Adipocyte (in vitro differentiated cells): Measurements from ENCODE around the gene SOSTDC1.

Experiments used
- DNase-seq: peaks from one replicate; pipeline ENCODE4 v3.0.0-alpha.2; 2015; ENCODE audit warnings: low read depth
- H3K27me3 ChIP-seq: replicated peaks from 2 replicates; pipeline ENCODE4 v1.7.0; 2013; ENCODE audit warnings: mild to moderate bottlenecking, low read length, moderate library complexity; ENCODE audit not compliant: control insufficient read depth, insufficient read depth
- H3K36me3 ChIP-seq: 2 replicates; pipeline ENCODE4 v1.7.0; 2013; ENCODE audit warnings: low read length, mild to moderate bottlenecking, moderate library complexity; ENCODE audit not compliant: control insufficient read depth, insufficient read depth, severe bottlenecking
- H3K4me1 ChIP-seq: 2 replicates; pipeline ENCODE4 v1.7.0; 2013; ENCODE audit warnings: mild to moderate bottlenecking, low read length, moderate library complexity; ENCODE audit not compliant: control insufficient read depth, insufficient read depth
- H3K4me3 ChIP-seq: 2 replicates; pipeline ENCODE4 v1.7.0; 2013; ENCODE audit warnings: mild to moderate bottlenecking, low read length, moderate library complexity
- H3K9ac ChIP-seq: 2 replicates; pipeline ENCODE4 v1.7.0; 2013; ENCODE audit warnings: mild to moderate bottlenecking, low read length, moderate library complexity
- H3K9me3 ChIP-seq: 2 replicates; pipeline ENCODE4 v1.7.0; 2013; ENCODE audit warnings: mild to moderate bottlenecking, low read length, moderate library complexity; ENCODE audit not compliant: control insufficient read depth

SOSTDC1 gene

DNA sequence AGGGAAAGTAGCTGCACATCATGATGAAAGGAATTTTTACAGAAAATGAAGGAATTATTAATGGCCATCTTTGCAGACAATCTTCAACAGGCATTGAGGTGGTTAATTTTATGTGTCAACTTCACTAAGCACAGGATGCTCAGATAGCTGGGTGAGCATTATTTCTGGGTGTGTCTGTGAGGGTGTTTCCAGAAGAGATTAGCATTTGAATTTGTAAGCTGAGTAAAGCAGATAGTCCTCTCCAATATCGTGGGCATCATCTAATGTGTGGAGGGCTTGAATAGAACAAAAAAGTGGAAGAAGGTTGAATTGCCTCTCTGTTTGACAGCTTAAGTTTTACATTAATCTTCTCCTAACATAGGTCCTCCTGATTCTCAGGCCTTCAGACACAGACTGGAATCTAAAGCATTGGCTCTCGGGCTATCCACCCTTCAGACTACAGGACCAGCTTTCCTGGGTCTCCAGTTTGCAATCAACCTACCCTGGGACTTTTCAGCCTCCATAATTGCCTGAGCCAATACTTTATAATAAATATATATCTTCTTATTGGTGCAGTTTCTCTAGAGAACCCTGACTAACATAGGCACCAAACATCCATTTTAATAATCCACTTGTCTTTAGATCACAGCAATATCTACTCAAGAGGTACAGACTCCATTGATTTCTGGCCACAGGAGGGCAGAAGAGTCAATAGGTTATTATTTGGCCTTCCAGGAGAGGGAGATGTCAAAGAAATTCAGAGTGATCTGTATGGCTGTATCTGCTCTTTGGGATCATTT, 33.7 kb downstream of the SOSTDC1 start:
- H3K27me3 ChIP-seq = no peaks in the 10 kb centered on the region
- H3K4me3 ChIP-seq = no peak overlapping the region
- H3K9ac ChIP-seq = no peak overlapping the region
- H3K4me1 ChIP-seq = no peaks in the 10 kb centered on the region
- no peaks in the 10 kb centered on the region for H3K36me3 ChIP-seq
- H3K9me3 ChIP-seq = no peaks in the 10 kb centered on the region
- DNase-seq = no peak

- Histone ChIP-seq H3K9ac (no peak overlapping the region), H3K9me3 (no peaks in the 10 kb centered on the region), H3K4me1 (no peaks in the 10 kb centered on the region), H3K4me3 (no peak overlapping the region), H3K27me3 (no peaks in the 10 kb centered on the region), H3K36me3 (no peaks in the 10 kb centered on the region)
- no peak for DNase-seq
Observed at GRCh38 chr7:16430133-16430532, 35.4 kb downstream of the SOSTDC1 start.

DNA sequence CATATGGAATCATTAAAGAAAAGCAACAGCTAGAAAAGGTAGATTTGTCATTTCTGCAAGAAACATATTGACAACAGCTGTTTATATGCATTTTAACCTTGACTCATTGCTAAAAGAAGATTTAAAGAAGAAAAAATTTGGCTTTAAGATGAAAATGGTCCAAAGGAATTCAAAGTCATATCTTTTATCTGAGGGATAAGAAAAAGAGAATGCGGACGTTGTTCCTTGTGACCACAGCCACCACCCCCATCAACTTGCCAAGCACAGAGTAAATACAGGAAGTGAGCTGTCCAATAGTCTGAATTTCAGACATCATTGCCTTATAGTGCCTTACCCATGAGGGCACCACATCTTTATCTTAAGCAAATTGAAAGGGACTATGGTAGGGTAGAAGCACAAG, 36.9 kb downstream of the SOSTDC1 start:
- DNase-seq = peak; percentile 64
- Histone ChIP-seq H3K4me1 (no peaks in the 10 kb centered on the region), H3K27me3 (no peaks in the 10 kb centered on the region), H3K9me3 (no peaks in the 10 kb centered on the region), H3K9ac (no peak overlapping the region), H3K36me3 (no peaks in the 10 kb centered on the region), H3K4me3 (no peak overlapping the region)

- no peaks in the 10 kb centered on the region for H3K27me3 ChIP-seq
- no peaks in the 10 kb centered on the region for H3K4me1 ChIP-seq
- no peaks in the 10 kb centered on the region for H3K9me3 ChIP-seq
- H3K9ac ChIP-seq = no peak overlapping the region
- H3K4me3 ChIP-seq = no peak overlapping the region
- peak; percentile 29 for DNase-seq
- no peaks in the 10 kb centered on the region for H3K36me3 ChIP-seq
Observed at GRCh38 chr7:16428182-16428581, 37.4 kb downstream of the SOSTDC1 start.

DNA sequence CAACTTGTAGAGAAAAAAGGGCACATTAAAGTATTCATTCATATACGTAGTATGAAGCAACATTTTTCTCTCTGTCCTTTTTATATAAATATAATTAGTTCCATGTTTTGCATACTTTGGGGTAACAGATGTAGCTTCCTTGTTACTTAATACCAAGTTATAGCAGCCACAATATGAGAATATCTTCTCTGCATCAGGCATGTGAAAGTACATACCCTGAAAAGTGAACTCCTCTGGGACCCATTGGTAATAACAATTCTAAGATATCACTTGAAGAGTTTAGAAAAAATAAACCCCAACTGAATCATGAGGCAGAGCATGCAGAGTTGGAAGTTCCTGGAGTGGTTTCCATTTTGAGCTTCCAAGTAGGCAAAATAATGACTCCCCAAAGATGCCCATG, 41.8 kb downstream of the SOSTDC1 start:
- Histone ChIP-seq H3K4me3 (no peak overlapping the region), H3K27me3 (no peaks in the 10 kb centered on the region), H3K9me3 (no peaks in the 10 kb centered on the region), H3K9ac (no peak overlapping the region), H3K36me3 (no peaks in the 10 kb centered on the region), H3K4me1 (peaks cover 17% of the 10 kb centered on the region)
- peak; percentile 52 for DNase-seq

GRCh38 chr7:16422917-16423316, 42.6 kb downstream of the SOSTDC1 start:
- no peak for DNase-seq
- no peaks in the 10 kb centered on the region for H3K27me3 ChIP-seq
- H3K9ac ChIP-seq = no peak overlapping the region
- peaks cover 17% of the 10 kb centered on the region for H3K4me1 ChIP-seq
- H3K4me3 ChIP-seq = no peak overlapping the region
- H3K36me3 ChIP-seq = no peaks in the 10 kb centered on the region
- H3K9me3 ChIP-seq = no peaks in the 10 kb centered on the region

DNA sequence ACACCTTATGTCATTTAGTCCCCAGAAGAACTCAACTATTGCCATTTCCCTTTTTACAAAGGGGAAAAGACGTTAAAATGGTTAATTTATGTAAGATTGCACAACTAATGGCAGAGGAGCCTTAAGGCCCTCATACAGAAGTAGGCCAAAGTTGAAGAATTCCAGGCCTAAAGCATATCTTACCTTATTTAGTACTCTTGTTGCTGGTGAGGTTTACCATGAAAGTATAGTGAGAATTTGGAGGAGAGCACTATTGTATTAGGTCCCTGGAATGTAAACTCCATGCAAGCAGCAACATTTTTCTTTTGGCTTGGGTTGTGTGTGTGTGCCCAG, 43.5 kb downstream of the SOSTDC1 start:
- no peaks in the 10 kb centered on the region for H3K9me3 ChIP-seq
- H3K4me3 ChIP-seq = peak overlapping the region; percentile 80
- H3K36me3 ChIP-seq = no peaks in the 10 kb centered on the region
- DNase-seq = peak; percentile 53
- peaks cover 17% of the 10 kb centered on the region for H3K4me1 ChIP-seq
- H3K27me3 ChIP-seq = no peaks in the 10 kb centered on the region
- H3K9ac ChIP-seq = peak overlapping the region; percentile 88

- Histone ChIP-seq H3K9me3 (no peaks in the 10 kb centered on the region), H3K4me3 (peak within 1 kb of the TSS; percentile 80), H3K9ac (peak within 1 kb of the TSS; percentile 88), H3K4me1 (peaks cover 17% of the 10 kb centered on the region), H3K36me3 (no peaks in the 10 kb centered on the region), H3K27me3 (no peaks in the 10 kb centered on the region)
- DNase-seq = peak; percentile 52
Observed at GRCh38 chr7:16421333-16422102, 44.0 kb downstream of the SOSTDC1 start, which contains the start of gene CRPPA. Gene CRPPA (minus strand): TSS chr7:16421538. CDS start chr7:16421322, 216 bp downstream.

DNA sequence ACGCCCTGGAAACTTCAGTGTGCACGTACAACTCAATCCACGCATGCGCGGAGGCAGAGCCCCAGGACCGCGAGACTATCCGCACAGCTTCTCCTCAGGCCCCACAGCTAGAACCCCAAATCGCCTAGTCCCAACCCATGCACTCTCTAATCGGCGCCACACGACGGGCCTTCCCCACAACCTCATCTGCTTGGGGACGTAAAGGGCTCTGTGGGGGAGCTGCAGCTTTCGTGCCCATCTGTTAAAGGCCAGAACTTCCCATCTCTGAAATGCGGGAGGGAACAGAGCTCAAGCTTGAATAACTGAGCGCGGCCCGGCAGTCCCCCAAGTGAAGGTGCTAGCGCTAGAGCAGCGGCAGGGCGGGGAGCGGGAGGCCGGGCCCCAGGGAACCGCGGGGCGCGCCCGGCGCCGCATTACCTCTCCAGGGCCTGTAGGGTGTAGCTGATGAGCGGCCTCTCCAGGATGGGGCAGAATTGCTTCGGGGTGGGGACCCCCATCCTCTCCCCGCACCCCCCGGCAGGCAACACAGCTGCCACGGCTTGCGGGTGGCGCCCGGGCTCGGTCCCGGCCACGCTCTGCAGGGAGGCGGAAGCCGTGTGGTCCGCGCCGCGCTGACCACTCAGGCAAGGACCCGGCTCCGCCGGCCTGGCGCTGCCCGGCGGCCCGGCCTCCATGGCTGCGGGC, 44.7 kb downstream of the SOSTDC1 start:
- no peaks in the 10 kb centered on the region for H3K9me3 ChIP-seq
- no peaks in the 10 kb centered on the region for H3K36me3 ChIP-seq
- H3K4me1 ChIP-seq = peaks cover 17% of the 10 kb centered on the region
- H3K4me3 ChIP-seq = peak overlapping the region; percentile 80
- DNase-seq = peak; percentile 84
- H3K27me3 ChIP-seq = no peaks in the 10 kb centered on the region
- H3K9ac ChIP-seq = peak overlapping the region; percentile 88

GRCh38 chr7:16420329-16420648, 45.2 kb downstream of the SOSTDC1 start:
- H3K4me3 ChIP-seq = peak overlapping the region; percentile 80
- H3K9me3 ChIP-seq = no peaks in the 10 kb centered on the region
- H3K9ac ChIP-seq = peak overlapping the region; percentile 88
- H3K4me1 ChIP-seq = peaks cover 17% of the 10 kb centered on the region
- no peak for DNase-seq
- no peaks in the 10 kb centered on the region for H3K36me3 ChIP-seq
- no peaks in the 10 kb centered on the region for H3K27me3 ChIP-seq

- no peak for DNase-seq
- peak overlapping the region; percentile 80 for H3K4me3 ChIP-seq
- peaks cover 17% of the 10 kb centered on the region for H3K4me1 ChIP-seq
- H3K36me3 ChIP-seq = no peaks in the 10 kb centered on the region
- no peaks in the 10 kb centered on the region for H3K27me3 ChIP-seq
- peak overlapping the region; percentile 88 for H3K9ac ChIP-seq
- H3K9me3 ChIP-seq = no peaks in the 10 kb centered on the region
Observed at GRCh38 chr7:16419859-16420258, 45.7 kb downstream of the SOSTDC1 start.
